HG02642 (cell line): ENCODE measurements around the gene ASCC1.

ENCODE experiments used
- ATAC-seq: cut with Tn5 transposase; IDR thresholded peaks from one replicate; pipeline ENCODE4 v1.9.1; 2021; ENCODE audit warnings: mild to moderate bottlenecking; ENCODE audit not compliant: unreplicated experiment, poor library complexity

ASCC1 gene

GRCh38 chr10:72058989-72059842 is 156.9 kb downstream of the ASCC1 start:
- ATAC-seq: no peak

- ATAC-seq: no peak
These were observed 157.7 kb downstream of the ASCC1 start for GRCh38 chr10:72058347-72058898.

- no peak for ATAC-seq
These were observed 158.9 kb downstream of the ASCC1 start for GRCh38 chr10:72056932-72057751.

- ATAC-seq: no peak
These were observed 160.0 kb downstream of the ASCC1 start for GRCh38 chr10:72056113-72056512.

- no peak for ATAC-seq
These were observed 162.4 kb downstream of the ASCC1 start for GRCh38 chr10:72053690-72054089.

- ATAC-seq: no peak
These were observed 165.2 kb downstream of the ASCC1 start for GRCh38 chr10:72050873-72051272.

- ATAC-seq: no peak
These were observed 165.9 kb downstream of the ASCC1 start for GRCh38 chr10:72049969-72050781.

GRCh38 chr10:72049472-72049871 is 166.6 kb downstream of the ASCC1 start:
- no peak for ATAC-seq

GRCh38 chr10:72048450-72049124 is 167.5 kb downstream of the ASCC1 start:
- ATAC-seq: peak; percentile 76
